Glomerular visceral epithelial cell (primary cell): ENCODE results near the gene CENATAC.
"Not testable (repeated sequence)": the region's sequence is repeated elsewhere in the genome, so short reads cannot be mapped to it uniquely, and the experiment has no call there.

ENCODE experiments used
- DNase-seq: peaks from one replicate; pipeline ENCODE4 v3.0.0-alpha.2; 2016; ENCODE audit errors: extremely low spot score

CENATAC gene

GRCh38 chr11:119026970-119027369 lies 29.0 kb downstream of the CENATAC start:
- DNase-seq, result no peak

GRCh38 chr11:119027561-119028345 lies 29.8 kb downstream of the CENATAC start:
- no peak for DNase-seq

DNA sequence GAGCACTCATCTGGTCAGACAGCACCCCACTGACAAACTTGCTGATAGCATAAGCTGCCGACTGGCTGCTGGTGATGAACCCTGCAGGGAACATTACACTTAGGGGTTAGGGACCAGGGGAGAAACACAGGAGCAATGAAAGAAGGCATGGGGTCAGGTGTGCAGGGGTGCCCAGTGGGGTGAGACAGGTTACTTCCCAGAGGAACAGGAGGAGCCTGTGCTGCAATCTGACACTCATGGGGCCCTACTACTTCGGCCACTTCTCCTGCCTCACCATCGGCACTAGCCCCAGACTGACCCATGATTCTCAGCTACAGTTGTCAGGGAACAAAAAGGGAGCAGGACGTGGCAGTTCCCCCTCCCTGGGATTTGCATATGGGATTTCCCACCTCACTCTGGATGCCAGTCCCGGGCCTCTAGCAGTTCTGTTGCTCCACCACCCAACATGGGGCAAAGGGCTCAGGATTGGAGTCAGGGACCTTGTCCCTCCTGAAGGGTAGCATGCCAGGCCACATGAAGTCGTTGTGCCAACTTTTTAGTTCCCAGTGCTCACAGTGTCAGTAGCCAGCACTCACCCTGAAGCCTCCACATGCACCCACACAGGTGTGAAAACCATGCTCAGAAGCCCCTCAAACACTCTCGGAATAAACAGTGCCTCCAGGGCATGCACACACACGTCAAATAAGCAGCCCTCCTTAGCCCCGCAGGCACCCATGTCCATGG lies 30.6 kb downstream of the CENATAC start:
- peak; percentile 25 for DNase-seq

GRCh38 chr11:119029069-119029339 lies 31.1 kb downstream of the CENATAC start:
- no peak for DNase-seq

DNA sequence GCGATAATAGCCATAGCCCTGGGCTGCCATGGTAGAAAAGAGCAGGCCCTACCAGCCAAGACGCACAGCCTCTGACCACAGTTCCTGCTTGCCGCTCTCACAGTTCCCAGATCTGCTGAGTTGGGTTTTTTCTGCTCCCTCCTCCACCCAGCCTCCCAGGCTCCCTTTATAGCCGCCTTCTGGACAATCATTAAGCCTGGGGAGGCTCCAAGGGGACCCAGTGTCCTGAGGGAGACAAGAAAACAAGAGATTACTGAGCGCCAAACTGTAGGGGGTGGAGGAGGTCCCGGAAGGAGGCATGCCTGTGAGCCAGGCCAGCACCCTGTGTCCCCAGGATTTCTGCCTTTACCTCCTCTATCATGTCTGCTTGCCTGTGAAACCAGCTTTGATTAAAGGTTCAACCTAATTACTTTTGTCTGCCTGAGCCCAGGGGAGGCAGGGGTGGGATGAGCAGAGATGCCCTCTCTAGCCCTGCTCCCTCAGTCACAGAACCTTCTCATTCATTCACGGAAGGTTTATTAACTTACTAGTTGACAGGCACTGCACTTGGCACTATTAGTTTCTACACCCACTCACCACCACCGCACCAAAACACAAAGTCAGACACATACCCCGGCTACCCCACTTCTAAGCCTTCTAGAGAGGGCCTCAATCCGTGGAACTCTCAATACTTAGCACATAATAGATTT lies 31.5 kb downstream of the CENATAC start:
- peak; percentile 89 for DNase-seq

DNA sequence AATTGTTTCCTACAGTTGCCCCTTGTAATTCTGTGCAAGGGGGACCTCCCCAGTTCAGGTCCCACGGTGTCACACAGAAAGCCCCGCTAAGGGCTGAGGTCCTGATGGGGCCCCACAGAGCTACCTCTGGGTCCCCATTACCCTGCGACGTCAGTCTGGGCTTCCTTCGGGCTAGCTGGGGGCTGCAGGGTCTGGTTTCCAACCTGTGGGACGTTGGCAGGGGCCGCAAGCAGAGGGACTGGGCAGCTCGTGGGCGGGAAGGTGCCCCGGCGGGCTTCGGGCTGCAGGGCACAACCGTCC lies 32.0 kb downstream of the CENATAC start:
- no peak for DNase-seq

- DNase-seq, result peak; percentile 97
Measured at GRCh38 chr11:119030329-119031047, 32.5 kb downstream of the CENATAC start, which contains the start of gene SLC37A4. TSS of gene SLC37A4 (minus strand) at chr11:119030877.

DNA sequence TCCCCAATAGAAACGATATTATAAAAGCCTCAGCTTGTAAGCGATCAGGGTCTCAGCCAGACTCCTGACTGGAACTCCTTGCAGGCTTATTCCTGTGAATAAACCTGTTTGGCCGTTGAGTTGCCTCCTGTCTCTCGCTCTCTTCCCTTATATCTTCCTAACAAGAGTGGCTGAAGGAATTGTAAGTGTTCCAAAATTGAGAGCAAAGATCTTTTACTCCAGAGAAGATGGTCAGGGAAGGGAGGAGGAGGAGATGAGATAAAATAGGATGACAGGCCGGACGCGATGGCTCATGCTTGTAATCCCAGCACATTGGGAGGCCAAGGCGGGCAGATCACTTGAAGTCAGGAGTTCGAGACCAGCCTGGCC lies 34.0 kb downstream of the CENATAC start:
- no peak for DNase-seq

DNA sequence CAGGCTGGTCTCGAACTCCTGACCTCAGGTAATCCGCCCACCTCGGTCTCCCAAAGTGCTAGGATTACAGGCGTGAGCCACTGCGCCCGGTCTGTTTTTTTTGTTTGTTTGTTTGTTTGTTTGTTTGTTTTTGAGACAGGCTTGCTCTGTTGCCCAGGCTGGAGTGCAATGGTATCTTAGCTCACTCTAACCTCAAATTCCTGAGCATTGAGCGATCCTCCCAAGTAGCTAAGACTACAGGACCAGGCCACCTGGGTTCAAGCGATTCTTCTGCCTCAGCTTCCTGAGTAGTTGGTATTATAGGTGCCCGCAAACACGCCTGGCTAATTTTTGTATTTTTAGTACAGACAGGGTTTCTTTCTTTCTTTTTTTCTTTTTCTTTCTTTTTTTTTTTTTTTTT lies 35.5 kb downstream of the CENATAC start:
- not testable (repeated sequence) for DNase-seq

- DNase-seq, result no peak
Measured at GRCh38 chr11:119034813-119035212, 36.9 kb downstream of the CENATAC start.

- DNase-seq, result no peak
Measured at GRCh38 chr11:119038884-119039283, 40.9 kb downstream of the CENATAC start.

DNA sequence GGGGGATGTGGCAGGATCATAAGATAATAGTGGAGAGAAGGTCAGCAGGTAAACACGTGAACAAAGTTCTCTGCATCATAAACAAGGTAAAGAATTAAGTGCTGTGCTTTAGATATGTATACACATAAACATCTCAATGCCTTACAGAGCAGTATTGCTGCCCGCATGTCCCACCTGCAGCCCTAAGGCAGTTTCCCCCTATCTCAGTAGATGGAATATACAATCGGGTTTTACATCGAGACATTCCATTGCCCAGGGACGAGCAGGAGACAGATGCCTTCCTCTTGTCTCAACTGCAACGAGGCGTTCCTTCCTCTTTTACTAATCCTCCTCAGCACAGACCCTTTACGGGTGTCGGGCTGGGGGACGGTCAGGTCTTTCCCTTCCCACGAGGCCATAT lies 41.5 kb downstream of the CENATAC start:
- not testable (repeated sequence) for DNase-seq

- DNase-seq, result no peak
Measured at GRCh38 chr11:119041821-119042514, 44.0 kb downstream of the CENATAC start.

DNA sequence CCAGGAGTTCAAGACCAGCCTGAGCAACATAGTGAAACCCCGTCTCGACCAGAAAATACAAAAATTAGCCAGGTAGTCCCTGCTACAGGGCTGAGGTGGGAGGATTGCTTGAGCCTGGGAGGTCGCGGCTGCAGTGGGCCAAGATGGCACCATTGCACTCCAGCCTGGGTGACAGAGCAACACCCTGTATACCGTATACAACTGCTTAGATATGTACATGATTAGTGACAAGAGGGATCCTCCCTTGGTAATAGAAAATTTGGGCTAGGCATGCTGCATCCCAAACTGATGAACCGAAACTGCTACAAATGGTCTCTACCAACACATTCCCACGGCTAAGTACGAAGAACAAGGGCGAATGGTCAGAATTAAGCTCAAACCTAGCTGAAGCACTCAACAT lies 45.0 kb downstream of the CENATAC start:
- DNase-seq, result no peak

DNA sequence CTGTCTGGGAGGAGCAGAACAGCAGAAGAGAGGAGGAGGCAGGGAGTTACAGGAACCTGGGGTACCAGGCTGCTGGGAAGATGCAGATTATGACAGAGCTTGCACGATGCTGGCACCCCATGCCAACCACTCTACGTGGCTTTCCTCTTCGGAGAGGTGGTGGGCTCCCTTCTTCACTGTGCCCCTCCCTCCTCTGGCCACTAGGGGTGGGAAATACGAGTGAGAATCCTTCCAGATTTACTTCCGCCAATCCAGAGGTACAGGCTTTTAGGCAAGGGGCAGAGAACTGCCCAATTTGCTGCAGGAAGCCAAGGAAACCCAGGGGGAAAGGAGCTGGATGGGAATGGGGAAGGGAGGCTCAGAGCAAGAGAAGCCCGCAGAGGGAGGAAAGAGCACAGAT lies 46.8 kb downstream of the CENATAC start:
- no peak for DNase-seq

GRCh38 chr11:119046489-119046888 lies 48.6 kb downstream of the CENATAC start:
- DNase-seq, result no peak

DNA sequence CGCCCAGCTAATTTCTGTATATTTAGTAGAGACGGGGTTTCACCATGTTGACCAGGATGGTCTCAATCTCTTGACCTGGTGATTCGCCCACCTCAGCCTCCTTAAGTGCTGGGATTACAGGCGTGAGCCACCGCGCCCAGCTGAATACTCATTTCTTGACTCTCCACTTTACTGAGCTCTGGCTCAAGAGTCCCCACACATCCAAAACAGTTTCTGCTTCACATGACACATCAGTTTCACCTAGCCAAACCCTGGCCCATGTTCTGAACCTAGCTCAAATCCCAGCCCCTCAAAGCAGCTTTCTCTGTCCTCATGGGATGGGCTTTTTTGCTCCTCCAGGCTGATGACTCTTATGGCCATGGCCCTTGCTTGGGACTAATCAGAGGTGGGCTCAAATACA lies 49.3 kb downstream of the CENATAC start:
- DNase-seq, result no peak

- DNase-seq, result no peak
Measured at GRCh38 chr11:119048644-119049043, 50.7 kb downstream of the CENATAC start.

DNA sequence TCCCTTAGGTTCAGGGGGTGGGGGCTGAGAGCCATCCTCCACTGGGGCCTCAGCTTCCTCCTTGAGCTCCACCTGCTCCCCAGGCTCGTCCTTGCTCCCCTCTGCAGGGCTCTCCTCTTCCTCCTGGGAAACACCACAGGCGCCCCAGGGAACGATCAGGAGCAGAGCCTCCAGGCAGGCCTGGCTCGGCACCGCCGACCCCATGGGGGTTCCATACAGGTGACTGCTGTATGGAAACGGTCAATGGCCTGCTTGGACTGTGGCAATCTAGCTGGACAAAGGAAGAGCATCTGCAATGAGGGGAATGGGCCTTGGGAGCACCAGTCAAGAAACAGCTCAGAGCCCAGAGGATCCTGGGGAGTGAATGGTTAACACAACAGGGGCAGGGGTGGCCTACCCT lies 51.1 kb downstream of the CENATAC start:
- DNase-seq, result no peak

DNA sequence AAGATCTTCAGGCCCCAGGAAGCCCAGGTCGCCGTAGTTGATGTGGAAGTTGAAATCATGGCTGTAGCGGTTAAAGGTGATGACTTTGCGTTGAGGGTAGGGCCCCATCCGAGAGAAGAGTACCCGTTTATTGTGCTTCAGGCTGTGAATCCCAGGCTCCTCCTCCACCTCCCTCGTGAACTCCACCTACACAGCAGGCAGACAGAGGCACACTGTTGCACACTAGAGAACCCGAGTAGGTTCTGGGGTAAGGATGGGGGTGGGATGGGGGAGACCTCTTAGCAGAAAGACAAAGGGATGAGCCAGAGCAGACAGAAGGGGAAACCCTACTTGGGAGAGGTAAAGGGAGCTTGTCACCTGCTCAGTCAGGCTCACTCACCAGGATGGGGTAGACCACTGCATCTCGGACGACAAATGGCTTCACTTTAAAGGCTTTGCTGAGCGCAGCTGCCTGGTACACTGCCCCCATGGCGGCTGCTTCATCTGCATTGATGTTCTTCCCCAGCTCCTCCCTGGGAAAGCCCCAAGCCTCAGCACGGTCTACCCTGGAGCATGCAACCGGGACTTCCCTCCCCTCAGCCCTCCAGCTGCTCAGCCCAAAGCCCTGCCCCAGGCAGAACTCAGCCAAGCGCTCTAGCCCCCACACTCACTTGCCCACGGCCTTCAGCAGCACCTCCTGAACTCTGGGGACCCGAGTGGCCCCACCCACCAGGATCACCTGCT lies 53.7 kb downstream of the CENATAC start:
- DNase-seq, result no peak

- no peak for DNase-seq
Measured at GRCh38 chr11:119052163-119052814, 54.4 kb downstream of the CENATAC start.
